Measurements from ENCODE around the gene ARRB1. TPM values are rescaled to one million over a fixed set of nuclear protein-coding genes. Genes with fewer than 3 reads are reported as not detected.

Gene ARRB1
- total RNA-seq, 2 donors from 2014 or later = 26.3 to 39.6 TPM

- Mint-ChIP-seq H3K27ac (no peak overlapping the region), H3K4me1 (no peaks in the 10 kb centered on the region), H3K27me3 (peaks cover 19% of the 10 kb centered on the region), H3K4me3 (no peak overlapping the region), H3K36me3 (ENCODE audit: low read depth) (peaks cover 3% of the 10 kb centered on the region)
- ATAC-seq (no peak), DNase-seq (no peak)
- H3K9me3 ChIP-seq (ENCODE audit: control insufficient read depth, low read length, poor library complexity, severe bottlenecking) = no peaks in the 10 kb centered on the region
Observed at GRCh38 chr11:75230621-75231020, 120.8 kb downstream of the ARRB1 start.

GRCh38 chr11:75229466-75229865, 122.0 kb downstream of the ARRB1 start:
- no peak for ATAC-seq
- H3K36me3 Mint-ChIP-seq (ENCODE audit: low read depth) = peaks cover 2% of the 10 kb centered on the region
- no peaks in the 10 kb centered on the region for H3K4me1 Mint-ChIP-seq
- H3K27ac Mint-ChIP-seq = no peak overlapping the region
- no peak overlapping the region for H3K4me3 Mint-ChIP-seq
- no peaks in the 10 kb centered on the region for H3K9me3 ChIP-seq (ENCODE audit: control insufficient read depth, low read length, poor library complexity, severe bottlenecking)
- no peak for DNase-seq
- H3K27me3 Mint-ChIP-seq = peaks cover 19% of the 10 kb centered on the region

DNA sequence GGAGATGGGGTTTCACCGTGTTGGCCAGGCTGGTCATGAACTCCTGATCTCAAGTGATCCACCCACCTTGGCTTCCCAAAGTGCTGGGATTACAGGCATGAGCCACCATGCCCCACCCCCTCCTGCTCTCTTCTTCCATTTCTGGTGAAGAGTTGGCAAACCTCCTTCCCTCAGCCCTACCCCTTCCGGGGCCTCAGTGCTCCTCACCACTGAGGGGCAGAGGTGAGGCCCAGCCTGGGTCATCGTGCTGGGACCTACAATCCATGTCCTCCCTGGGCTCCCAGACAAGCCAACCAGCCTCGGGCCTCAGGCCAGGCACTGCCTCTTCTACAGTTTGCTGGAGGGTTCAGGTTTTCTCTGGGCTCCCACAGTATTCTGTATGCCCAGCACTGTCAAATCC, 125.7 kb downstream of the ARRB1 start:
- ATAC-seq (no peak), DNase-seq (no peak)
- peaks cover 2% of the 10 kb centered on the region for H3K36me3 Mint-ChIP-seq (ENCODE audit: low read depth)
- no peaks in the 10 kb centered on the region for H3K4me1 Mint-ChIP-seq
- no peak overlapping the region for H3K4me3 Mint-ChIP-seq
- no peak overlapping the region for H3K27ac Mint-ChIP-seq
- H3K27me3 Mint-ChIP-seq = peaks cover 12% of the 10 kb centered on the region
- no peaks in the 10 kb centered on the region for H3K9me3 ChIP-seq (ENCODE audit: control insufficient read depth, low read length, poor library complexity, severe bottlenecking)

GRCh38 chr11:75223954-75224643, 127.4 kb downstream of the ARRB1 start:
- no peak overlapping the region for H3K4me3 Mint-ChIP-seq
- DNase-seq = no peak

DNA sequence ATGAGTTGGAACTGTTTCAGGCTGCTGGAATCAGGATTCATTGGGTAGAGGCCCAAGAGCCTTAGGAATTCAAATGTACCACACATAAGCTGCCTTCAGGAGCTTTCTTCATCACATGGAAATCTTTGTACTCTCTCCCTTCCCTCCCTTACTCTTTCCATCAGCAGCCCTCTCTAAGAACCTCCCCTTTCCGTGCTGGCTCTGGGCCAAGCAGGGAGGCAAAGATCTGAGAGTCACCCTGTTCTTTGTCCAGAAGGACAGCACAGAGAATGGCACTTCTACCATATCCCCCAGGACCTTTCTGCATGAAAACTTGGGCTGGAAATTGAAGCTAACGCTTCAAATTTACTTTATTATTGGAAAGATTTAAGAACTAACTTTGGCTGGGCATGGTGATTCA, 131.6 kb downstream of the ARRB1 start:
- DNase-seq = no peak
- H3K9me3 ChIP-seq (ENCODE audit: control insufficient read depth, low read length, poor library complexity, severe bottlenecking) = no peaks in the 10 kb centered on the region
- no peak overlapping the region for H3K27ac Mint-ChIP-seq
- no peak for ATAC-seq
- H3K36me3 Mint-ChIP-seq (ENCODE audit: low read depth) = no peaks in the 10 kb centered on the region
- H3K4me1 Mint-ChIP-seq = no peaks in the 10 kb centered on the region
- H3K4me3 Mint-ChIP-seq = no peak overlapping the region
- H3K27me3 Mint-ChIP-seq = peaks cover 25% of the 10 kb centered on the region

More at GRCh38 chr11:75223954-75224643, 127.4 kb downstream of the ARRB1 start:
- no peaks in the 10 kb centered on the region for H3K4me1 Mint-ChIP-seq
- no peaks in the 10 kb centered on the region for H3K36me3 Mint-ChIP-seq (ENCODE audit: low read depth)
- H3K9me3 ChIP-seq (ENCODE audit: control insufficient read depth, low read length, poor library complexity, severe bottlenecking) = no peaks in the 10 kb centered on the region
- H3K27me3 Mint-ChIP-seq = peaks cover 5% of the 10 kb centered on the region
- no peak overlapping the region for H3K27ac Mint-ChIP-seq
- no peak for ATAC-seq

DNA sequence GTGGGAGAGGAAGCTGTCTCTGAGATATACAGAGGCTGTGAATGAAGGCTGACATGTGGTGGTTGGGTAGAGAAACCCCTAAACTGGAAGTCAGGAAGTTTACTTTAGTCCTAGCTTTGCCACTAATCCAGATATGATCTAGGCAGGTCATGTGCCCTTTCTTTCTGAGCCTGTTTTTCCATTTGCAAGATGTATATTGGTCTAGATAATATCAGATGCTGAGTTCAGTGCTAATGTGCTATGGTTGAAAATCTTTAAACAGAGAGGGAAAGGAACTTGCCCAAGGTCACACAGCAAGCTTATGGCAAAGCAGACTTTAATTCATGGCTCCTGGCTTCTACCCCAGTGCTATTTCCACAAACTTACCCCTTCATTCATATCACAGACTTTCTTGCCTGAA, 136.6 kb downstream of the ARRB1 start:
- DNase-seq (no peak), ATAC-seq (no peak)
- Mint-ChIP-seq H3K36me3 (ENCODE audit: low read depth) (no peaks in the 10 kb centered on the region), H3K27ac (no peak overlapping the region), H3K4me1 (no peaks in the 10 kb centered on the region), H3K27me3 (peaks cover 36% of the 10 kb centered on the region), H3K4me3 (no peak overlapping the region)
- no peaks in the 10 kb centered on the region for H3K9me3 ChIP-seq (ENCODE audit: control insufficient read depth, low read length, poor library complexity, severe bottlenecking)

DNA sequence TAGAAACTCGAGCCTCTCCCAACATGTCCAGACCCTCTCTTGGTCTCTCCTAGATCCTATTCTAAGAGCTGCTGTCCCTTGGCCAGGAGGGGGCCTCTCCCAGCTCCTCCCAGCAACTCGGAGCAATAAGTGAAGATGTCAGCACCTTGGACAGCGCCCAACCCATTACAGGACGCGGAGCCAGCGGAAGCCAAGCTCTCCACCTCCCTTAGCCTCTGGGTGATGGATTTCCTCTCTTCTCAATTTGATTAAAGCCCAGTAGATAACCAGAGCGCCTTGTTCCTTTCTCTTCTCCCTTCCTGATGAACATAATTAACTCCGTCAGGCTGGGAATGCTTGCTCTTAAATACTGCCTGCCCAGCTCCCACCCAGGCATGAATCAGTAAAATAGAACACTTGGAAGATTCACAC, 137.0 kb downstream of the ARRB1 start:
- Mint-ChIP-seq H3K27me3 (peaks cover 34% of the 10 kb centered on the region), H3K27ac (no peak overlapping the region)

More for the DNA sequence above, 137.0 kb downstream of the ARRB1 start:
- ATAC-seq (peak; percentile 68), DNase-seq (peak; percentile 44 to 67 (median 57))
- H3K36me3 Mint-ChIP-seq (ENCODE audit: low read depth) = no peaks in the 10 kb centered on the region
- H3K4me3 Mint-ChIP-seq = no peak overlapping the region
- no peaks in the 10 kb centered on the region for H3K4me1 Mint-ChIP-seq
- H3K9me3 ChIP-seq (ENCODE audit: control insufficient read depth, low read length, poor library complexity, severe bottlenecking) = no peaks in the 10 kb centered on the region

Other genes starting within 250 kb of the ARRB1 start
- not detected for gene SLCO2B1, start 200.6 kb downstream of the ARRB1 start, total RNA-seq
- under 1 TPM; 0.42 to 0.60 TPM for gene TPBGL, start 110.9 kb downstream of the ARRB1 start, total RNA-seq
- 1,000 to 10,000 TPM; 4,448 to 4,546 TPM for gene RPS3, start 47.9 kb upstream of the ARRB1 start, total RNA-seq
- gene KLHL35, start 81.5 kb upstream of the ARRB1 start, total RNA-seq = 1 to 10 TPM; 1.3 to 3.1 TPM
- gene GDPD5, start 174.3 kb upstream of the ARRB1 start, total RNA-seq = 100 to 1,000 TPM in 1 of 2 donors, 10 to 100 TPM in 1; 77.3 to 108 TPM
- gene SERPINH1, start 210.6 kb upstream of the ARRB1 start, total RNA-seq = 1 to 10 TPM; 3.5 to 3.6 TPM

Data from T-helper 17 cell (primary cell).